GM12801 (cell line): ENCODE data around the gene FRMPD1.

ENCODE experiments used
- CTCF ChIP-seq: IDR thresholded peaks from one replicate; pipeline ENCODE4 v1.5.1; 2011; ENCODE audit warnings: control low read depth; ENCODE audit not compliant: insufficient read length; ENCODE audit errors: extremely low read depth

FRMPD1 gene

GRCh38 chr9:37650299-37650872, 368 bp upstream of the FRMPD1 start:
- no peak for TF ChIP-seq CTCF

GRCh38 chr9:37652261-37652660, 1.5 kb downstream of the FRMPD1 start:
- TF ChIP-seq CTCF, result no peak

GRCh38 chr9:37653385-37653784, 2.6 kb downstream of the FRMPD1 start:
- no peak for TF ChIP-seq CTCF

GRCh38 chr9:37656936-37657335, 6.2 kb downstream of the FRMPD1 start:
- TF ChIP-seq CTCF, result no peak

GRCh38 chr9:37660691-37661090, 9.9 kb downstream of the FRMPD1 start:
- TF ChIP-seq CTCF, result no peak

- TF ChIP-seq CTCF, result no peak
Observed at GRCh38 chr9:37663926-37664325, 13.2 kb downstream of the FRMPD1 start.

GRCh38 chr9:37667706-37668105, 17.0 kb downstream of the FRMPD1 start:
- TF ChIP-seq CTCF, result no peak
